Measurements from ENCODE around the gene UTP4.

The UTP4 gene

DNA sequence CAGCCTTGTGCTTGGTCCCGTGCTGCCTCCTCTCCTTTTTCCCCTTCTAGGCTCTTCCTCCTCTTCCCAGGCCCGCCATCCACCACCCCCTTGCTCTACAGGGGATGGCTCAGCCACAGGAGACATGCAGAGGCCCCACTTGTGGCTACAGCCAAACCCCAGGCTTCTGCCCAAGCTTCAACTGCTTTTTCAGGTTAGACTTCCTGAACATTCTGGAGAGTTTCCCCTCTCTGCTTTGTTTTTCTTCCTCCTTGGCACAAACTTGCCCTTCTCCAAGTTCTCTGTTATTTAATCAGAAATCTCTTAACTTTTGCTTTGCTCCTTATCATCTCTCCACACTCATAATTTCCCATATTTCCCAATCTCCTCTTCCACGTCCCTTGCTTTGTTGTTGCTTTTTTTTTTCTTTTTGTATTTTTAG lies 45.3 kb upstream of the UTP4 start:
- TF ChIP-seq TCF12 (IDR thresholded peaks at IDR 0.05; ENCODE audit: low read depth) = no peak
- TF ChIP-seq TEAD4 (IDR thresholded peaks at IDR 0.05) = no peak
- TF ChIP-seq, protein P1, sequence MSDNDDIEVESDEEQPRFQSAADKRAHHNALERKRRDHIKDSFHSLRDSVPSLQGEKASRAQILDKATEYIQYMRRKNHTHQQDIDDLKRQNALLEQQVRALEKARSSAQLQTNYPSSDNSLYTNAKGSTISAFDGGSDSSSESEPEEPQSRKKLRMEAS (IDR thresholded peaks at IDR 0.05) = no peak
- no peak for TF ChIP-seq YY1 (IDR thresholded peaks at IDR 0.05; ENCODE audit: low read depth)

DNA sequence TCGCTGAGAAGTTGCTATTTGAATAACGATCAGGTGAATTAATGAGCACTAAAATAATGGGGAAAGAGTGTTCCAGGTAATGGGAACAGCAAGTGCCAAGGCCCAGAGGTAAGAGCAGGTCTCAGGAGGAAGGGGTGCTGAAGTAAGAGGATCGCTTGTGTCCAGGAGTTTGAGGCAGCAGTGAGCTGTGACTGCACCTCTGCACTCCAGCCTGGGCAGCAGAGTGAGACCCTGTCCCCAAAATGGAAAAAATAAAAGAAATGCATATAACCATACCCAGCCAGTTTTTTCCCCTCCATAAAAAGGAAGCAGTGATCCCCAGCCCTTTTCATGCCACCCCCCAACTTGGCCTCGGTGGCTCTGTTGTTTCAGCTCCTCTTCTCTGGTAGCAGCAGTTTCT lies 43.8 kb upstream of the UTP4 start:
- no peak for TF ChIP-seq TEAD4 (IDR thresholded peaks at IDR 0.05)
- TF ChIP-seq, protein P2, sequence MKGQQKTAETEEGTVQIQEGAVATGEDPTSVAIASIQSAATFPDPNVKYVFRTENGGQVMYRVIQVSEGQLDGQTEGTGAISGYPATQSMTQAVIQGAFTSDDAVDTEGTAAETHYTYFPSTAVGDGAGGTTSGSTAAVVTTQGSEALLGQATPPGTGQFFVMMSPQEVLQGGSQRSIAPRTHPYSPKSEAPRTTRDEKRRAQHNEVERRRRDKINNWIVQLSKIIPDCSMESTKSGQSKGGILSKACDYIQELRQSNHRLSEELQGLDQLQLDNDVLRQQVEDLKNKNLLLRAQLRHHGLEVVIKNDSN (IDR thresholded peaks at IDR 0.05) = no peak
- TF ChIP-seq CEBPB (IDR thresholded peaks at IDR 0.05) = no peak
- no peak for TF ChIP-seq EGR1 (IDR thresholded peaks at IDR 0.05)
- no peak for TF ChIP-seq ZBTB7A (IDR thresholded peaks at IDR 0.05; ENCODE audit: low read depth)
- no peak for TF ChIP-seq FOXM1 (IDR thresholded peaks at IDR 0.05; ENCODE audit: borderline replicate concordance, low read depth)
- no peak for TF ChIP-seq YY1 (IDR thresholded peaks at IDR 0.05; ENCODE audit: low read depth)
- TF ChIP-seq RAD21 (IDR thresholded peaks at IDR 0.05; ENCODE audit: low read depth) = no peak
- TF ChIP-seq NFIC (IDR thresholded peaks at IDR 0.05) = no peak
- TF ChIP-seq, protein P3, sequence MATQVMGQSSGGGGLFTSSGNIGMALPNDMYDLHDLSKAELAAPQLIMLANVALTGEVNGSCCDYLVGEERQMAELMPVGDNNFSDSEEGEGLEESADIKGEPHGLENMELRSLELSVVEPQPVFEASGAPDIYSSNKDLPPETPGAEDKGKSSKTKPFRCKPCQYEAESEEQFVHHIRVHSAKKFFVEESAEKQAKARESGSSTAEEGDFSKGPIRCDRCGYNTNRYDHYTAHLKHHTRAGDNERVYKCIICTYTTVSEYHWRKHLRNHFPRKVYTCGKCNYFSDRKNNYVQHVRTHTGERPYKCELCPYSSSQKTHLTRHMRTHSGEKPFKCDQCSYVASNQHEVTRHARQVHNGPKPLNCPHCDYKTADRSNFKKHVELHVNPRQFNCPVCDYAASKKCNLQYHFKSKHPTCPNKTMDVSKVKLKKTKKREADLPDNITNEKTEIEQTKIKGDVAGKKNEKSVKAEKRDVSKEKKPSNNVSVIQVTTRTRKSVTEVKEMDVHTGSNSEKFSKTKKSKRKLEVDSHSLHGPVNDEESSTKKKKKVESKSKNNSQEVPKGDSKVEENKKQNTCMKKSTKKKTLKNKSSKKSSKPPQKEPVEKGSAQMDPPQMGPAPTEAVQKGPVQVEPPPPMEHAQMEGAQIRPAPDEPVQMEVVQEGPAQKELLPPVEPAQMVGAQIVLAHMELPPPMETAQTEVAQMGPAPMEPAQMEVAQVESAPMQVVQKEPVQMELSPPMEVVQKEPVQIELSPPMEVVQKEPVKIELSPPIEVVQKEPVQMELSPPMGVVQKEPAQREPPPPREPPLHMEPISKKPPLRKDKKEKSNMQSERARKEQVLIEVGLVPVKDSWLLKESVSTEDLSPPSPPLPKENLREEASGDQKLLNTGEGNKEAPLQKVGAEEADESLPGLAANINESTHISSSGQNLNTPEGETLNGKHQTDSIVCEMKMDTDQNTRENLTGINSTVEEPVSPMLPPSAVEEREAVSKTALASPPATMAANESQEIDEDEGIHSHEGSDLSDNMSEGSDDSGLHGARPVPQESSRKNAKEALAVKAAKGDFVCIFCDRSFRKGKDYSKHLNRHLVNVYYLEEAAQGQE (IDR thresholded peaks at IDR 0.05; ENCODE audit: low read depth) = no peak

DNA sequence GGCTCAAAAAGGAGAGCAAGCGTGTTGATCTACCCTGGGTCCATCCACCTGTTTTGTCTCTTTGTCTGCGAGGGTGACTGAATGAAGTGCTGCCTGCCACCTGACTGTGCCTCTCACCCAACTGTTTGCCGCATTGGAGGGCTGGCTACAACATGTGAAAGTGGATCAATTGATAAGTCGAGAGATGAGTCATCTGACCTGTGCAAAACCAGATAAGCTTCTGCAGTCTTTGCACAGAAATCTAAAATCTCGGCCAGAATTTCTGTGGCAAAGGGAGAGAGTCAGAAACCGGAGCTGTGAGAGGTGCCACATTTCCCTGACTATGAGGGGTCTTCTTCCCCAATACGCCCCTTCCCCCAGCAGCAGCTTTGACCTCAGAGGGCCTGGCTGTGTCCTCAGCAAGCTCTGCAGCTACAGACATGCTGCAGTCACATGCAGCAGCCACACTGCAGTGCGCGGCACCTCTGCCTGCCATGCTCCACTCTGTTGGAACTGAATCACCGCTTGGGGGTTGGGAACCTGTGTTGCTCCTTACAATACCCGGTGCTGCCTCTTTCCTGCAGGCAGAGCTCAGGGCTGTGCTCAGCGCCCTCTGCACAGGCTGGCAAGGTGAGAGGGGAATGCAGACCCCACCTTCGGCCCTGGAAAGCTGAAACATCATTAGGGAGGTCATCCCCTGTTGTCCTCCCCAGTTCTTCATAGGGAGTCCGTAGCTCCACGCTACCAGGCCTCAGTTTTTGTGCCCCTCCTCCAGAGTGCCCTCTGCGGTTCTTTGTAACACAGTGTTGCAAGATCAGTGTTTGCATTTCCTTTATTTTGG lies 43.1 kb upstream of the UTP4 start:
- TF ChIP-seq TCF12 (IDR thresholded peaks at IDR 0.05; ENCODE audit: low read depth) (no peak), CEBPB (IDR thresholded peaks at IDR 0.05) (no peak), NFIC (IDR thresholded peaks at IDR 0.05) (no peak), TAF1 (IDR thresholded peaks at IDR 0.05; ENCODE audit: low read depth) (no peak), CREB1 (IDR thresholded peaks at IDR 0.05; ENCODE audit: low read depth) (no peak), YY1 (IDR thresholded peaks at IDR 0.05; ENCODE audit: low read depth) (no peak), ZBTB7A (IDR thresholded peaks at IDR 0.05; ENCODE audit: low read depth) (no peak), EP300 (IDR thresholded peaks at IDR 0.05; ENCODE audit: borderline replicate concordance) (no peak), FOXM1 (IDR thresholded peaks at IDR 0.05; ENCODE audit: borderline replicate concordance, low read depth) (no peak), EGR1 (IDR thresholded peaks at IDR 0.05) (no peak), RAD21 (IDR thresholded peaks at IDR 0.05; ENCODE audit: low read depth) (no peak)
- TF ChIP-seq, protein P2 (IDR thresholded peaks at IDR 0.05) = no peak
- TF ChIP-seq, protein P1 (IDR thresholded peaks at IDR 0.05) = no peak
- TF ChIP-seq, protein P3 (IDR thresholded peaks at IDR 0.05; ENCODE audit: low read depth) = no peak

DNA sequence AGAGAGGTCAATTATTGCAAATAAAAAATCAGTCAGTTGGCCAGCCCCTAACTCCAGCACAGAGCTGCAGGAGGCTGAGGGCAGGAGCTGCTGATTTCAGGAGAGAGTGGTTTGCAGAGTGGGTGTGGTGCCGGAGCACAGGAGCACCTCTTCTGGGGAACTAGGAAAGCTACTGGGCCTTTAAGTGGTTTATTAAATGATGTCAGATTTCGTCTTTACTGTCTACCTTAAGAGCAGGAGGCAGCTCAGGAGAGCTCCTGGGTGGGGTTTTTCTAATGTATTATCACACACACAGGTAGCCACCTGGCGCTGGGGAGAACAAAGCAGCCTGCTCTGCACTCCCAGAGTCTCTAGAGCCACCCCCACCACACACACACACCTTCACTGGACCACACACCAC lies 38.5 kb upstream of the UTP4 start:
- no peak for TF ChIP-seq RAD21 (IDR thresholded peaks at IDR 0.05; ENCODE audit: low read depth)

DNA sequence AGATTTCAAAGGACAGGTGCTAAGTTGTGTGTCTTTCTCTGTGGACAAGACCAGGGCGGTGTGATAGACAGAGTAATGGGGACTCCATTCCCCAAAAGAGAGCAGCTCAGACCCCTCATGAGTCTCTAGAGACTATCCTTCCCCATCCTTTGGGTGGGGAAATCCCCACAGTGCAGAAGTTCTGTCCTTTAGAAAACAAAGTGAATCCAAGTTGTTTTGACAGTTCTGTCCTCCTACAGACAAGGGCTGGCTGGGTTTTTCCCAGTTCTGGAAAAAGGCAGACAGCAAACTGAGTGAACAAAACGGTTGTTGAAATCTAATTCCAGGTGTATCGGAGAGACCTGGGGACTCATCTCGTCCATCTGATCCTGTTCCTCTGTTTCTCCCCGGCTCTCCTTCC lies 37.9 kb upstream of the UTP4 start:
- TF ChIP-seq EGR1 (IDR thresholded peaks at IDR 0.05) (no peak), RAD21 (IDR thresholded peaks at IDR 0.05; ENCODE audit: low read depth) (no peak), CEBPB (IDR thresholded peaks at IDR 0.05) (no peak), NFIC (IDR thresholded peaks at IDR 0.05) (no peak), FOXM1 (IDR thresholded peaks at IDR 0.05; ENCODE audit: borderline replicate concordance, low read depth) (no peak), TCF12 (IDR thresholded peaks at IDR 0.05; ENCODE audit: low read depth) (no peak), EP300 (IDR thresholded peaks at IDR 0.05; ENCODE audit: borderline replicate concordance) (no peak), YY1 (IDR thresholded peaks at IDR 0.05; ENCODE audit: low read depth) (no peak), TAF1 (IDR thresholded peaks at IDR 0.05; ENCODE audit: low read depth) (no peak), ZBTB7A (IDR thresholded peaks at IDR 0.05; ENCODE audit: low read depth) (no peak), TEAD4 (IDR thresholded peaks at IDR 0.05) (no peak), CREB1 (IDR thresholded peaks at IDR 0.05; ENCODE audit: low read depth) (no peak)
- TF ChIP-seq, protein P2 (IDR thresholded peaks at IDR 0.05) = no peak
- TF ChIP-seq, protein P1 (IDR thresholded peaks at IDR 0.05) = no peak
- TF ChIP-seq, protein P3 (IDR thresholded peaks at IDR 0.05; ENCODE audit: low read depth) = no peak
